Testis (tissue), 2 donors: ENCODE measurements around the gene EIF4B.

Source experiments
- POLR2A ChIP-seq: fragments of 450-650 bp; IDR thresholded peaks from one replicate; pipeline ENCODE4 v1.6.1; 2017; ENCODE audit warnings: antibody characterized with exemption, mild to moderate bottlenecking, moderate library complexity
- TF ChIP-seq, protein P1 (sequence below), 3 experiments: fragments of 450-650 bp in 2 of 3; fragments of 200-600 bp in 1 of 3; sonication (generic) in 1 of 3; IDR thresholded peaks; one replicate each; pipeline ENCODE4 v1.5.1; 2016 to 2019; ENCODE audit warnings: antibody characterized with exemption in 3 of 3, mild to moderate bottlenecking in 2 of 3, moderate library complexity in 1 of 3

- TF ChIP-seq, protein P1, sequence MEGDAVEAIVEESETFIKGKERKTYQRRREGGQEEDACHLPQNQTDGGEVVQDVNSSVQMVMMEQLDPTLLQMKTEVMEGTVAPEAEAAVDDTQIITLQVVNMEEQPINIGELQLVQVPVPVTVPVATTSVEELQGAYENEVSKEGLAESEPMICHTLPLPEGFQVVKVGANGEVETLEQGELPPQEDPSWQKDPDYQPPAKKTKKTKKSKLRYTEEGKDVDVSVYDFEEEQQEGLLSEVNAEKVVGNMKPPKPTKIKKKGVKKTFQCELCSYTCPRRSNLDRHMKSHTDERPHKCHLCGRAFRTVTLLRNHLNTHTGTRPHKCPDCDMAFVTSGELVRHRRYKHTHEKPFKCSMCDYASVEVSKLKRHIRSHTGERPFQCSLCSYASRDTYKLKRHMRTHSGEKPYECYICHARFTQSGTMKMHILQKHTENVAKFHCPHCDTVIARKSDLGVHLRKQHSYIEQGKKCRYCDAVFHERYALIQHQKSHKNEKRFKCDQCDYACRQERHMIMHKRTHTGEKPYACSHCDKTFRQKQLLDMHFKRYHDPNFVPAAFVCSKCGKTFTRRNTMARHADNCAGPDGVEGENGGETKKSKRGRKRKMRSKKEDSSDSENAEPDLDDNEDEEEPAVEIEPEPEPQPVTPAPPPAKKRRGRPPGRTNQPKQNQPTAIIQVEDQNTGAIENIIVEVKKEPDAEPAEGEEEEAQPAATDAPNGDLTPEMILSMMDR (IDR thresholded peaks at IDR 0.05), result no peak
- no peak for TF ChIP-seq POLR2A
Observed at GRCh38 chr12:52993558-52993869, 12.7 kb upstream of the EIF4B start.
